GM18526 (cell line): Measurements from ENCODE around the gene IPO9.

Experiments
- POLR2A ChIP-seq: IDR thresholded peaks from 3 replicates; pipeline ENCODE4 v1.6.1; 2011; ENCODE audit not compliant: insufficient read length; ENCODE audit errors: extremely low read depth

Gene IPO9

DNA sequence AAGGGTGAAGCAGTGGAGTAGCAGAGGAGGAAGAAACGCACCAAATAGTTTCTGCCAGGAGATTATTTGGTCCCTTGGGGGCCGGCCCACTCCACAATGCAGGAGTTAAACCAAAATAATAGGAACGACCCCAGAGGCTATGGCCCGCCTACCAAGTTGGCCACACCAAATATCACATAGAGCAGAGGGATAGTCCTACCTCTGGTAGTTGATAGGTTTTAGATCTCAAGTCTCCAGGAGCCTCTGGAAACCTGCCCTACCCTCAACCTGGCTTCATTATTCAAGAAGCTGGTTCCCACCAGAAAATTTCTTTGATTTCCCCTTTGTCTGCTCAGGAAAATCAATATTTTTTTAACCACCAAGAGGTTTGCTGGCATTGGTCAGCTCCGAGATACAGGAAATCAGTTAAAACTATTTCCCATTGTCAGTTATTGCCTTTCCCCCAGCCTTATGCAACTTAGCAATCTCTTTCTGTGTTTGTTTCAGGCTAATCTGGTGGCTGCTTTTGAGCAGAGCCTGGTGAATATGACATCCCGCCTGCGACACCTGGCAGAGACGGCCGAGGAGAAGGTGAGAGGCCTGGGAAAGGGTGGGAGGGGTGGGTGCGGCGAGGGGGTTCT lies 35.5 kb upstream of the IPO9 start:
- TF ChIP-seq POLR2A, result no peak

DNA sequence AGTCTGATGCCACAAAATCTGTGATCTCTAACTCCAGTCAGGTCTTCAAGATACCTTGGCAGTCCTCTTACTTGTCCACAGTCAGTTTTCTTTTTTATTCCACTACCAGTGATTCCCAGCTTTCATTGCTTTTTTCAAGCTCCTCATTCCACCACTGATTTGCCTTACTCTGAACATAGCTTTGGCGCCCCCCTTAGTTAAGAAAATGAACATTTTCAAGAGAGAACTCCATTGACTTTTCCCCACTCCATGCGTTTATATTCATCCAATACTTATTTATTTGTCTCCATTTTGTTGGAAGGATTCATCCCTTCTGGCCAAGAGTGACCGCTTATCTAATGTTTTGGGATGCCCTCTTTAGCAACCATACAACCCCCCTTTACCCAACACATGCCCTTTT lies 33.9 kb upstream of the IPO9 start:
- TF ChIP-seq POLR2A, result no peak

- no peak for TF ChIP-seq POLR2A
Measured at GRCh38 chr1:201800246-201800645, 28.7 kb upstream of the IPO9 start.

DNA sequence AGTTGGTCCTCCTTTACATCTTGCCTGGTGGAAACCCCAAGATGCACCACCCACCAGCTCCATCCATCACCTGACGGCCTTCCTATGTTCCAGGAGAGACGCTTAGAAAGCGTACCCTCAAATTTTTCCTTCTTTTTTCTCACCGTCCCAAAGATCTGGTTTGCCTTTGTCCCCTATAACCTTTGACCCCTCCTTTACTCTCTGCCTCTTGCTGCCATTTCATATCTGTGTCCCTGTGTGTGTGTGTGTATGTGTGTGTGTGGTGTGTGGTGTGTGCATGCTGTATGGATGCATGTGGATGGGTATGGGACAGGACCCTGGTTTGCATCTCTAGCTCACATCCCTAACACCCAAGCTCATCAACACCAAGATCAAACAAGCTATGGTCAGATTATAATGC lies 22.2 kb upstream of the IPO9 start:
- no peak for TF ChIP-seq POLR2A

- TF ChIP-seq POLR2A, result no peak
Measured at GRCh38 chr1:201807958-201808632, 20.9 kb upstream of the IPO9 start.

DNA sequence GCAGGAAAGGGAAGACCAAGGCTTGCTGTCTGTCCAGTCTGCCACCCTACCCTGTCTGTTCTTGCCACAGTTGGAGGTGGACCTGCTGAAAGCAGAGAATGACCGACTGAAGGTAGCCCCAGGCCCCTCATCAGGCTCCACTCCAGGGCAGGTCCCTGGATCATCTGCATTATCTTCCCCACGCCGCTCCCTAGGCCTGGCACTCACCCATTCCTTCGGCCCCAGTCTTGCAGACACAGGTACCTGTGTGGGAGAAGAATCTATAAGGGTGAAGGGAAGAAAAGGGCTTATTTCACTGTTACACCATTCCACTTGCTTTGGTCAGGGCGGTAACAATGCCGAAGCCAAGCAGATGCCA lies 20.3 kb upstream of the IPO9 start:
- no peak for TF ChIP-seq POLR2A

DNA sequence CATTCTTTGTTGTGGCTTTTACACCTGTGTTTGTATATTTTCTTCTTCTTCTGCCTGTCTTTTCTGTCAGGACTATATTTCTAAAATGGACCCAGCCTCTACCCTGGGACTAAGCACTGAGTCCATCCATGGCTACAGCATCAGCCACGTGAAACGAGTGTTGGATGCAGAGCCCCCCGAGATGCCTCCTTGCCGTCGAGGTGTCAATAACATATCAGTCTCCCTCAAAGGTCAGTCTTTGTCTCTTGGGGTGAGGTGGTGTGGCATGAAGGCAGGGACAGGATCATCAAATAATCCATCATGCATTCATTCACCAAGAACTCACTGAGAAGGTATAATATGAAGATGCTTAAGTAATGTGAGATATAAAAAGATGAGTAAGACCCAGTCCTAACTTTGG lies 19.1 kb upstream of the IPO9 start:
- no peak for TF ChIP-seq POLR2A

DNA sequence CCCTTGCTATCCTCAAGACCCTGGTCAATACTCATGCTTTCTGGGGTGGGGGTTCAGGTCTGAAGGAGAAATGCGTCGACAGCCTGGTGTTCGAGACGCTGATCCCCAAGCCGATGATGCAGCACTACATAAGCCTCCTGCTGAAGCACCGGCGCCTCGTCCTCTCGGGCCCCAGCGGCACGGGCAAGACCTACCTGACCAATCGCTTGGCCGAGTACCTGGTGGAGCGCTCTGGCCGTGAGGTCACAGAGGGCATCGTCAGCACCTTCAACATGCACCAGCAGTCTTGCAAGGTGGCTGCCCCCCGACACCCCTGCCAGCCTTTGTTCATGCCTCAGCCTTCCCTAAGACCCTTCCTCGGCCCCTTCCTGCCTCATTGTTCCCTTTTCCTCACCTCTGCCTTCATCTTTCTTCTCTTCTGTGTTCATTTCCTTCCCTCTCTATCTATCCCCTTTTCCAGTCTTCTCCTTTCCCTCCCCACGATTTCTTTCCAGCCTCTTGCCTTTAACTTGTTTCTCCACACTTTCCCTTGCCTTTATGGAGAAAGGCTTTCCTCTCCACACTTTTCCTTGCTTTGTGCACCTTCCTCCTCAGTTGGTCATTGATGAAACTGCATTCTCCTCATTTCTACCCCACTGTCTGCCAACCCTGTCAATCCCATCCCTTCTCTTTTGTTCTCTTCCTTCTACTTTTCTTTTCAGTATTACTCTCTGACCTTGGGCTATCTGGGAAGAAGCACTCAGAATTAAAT lies 18.3 kb upstream of the IPO9 start:
- no peak for TF ChIP-seq POLR2A

DNA sequence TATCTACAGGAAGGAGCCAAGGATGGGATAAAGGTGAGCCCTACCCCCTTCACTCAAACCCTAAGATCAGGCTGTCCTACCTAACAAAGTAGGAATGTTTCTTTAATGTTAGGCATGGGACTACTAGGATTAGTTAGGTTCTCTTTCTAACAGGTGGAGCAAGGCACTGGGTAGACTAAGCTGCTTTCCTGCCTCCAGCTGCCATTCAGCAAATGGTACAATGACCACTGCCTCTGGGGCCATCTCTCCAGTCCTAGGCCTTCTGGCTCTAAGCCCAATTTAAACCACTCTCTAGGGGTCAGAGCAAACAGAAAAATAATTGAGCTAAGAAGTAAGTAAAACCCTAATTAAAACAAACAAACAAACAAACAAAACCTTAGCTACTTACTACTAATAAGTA lies 15.7 kb upstream of the IPO9 start:
- TF ChIP-seq POLR2A, result no peak

DNA sequence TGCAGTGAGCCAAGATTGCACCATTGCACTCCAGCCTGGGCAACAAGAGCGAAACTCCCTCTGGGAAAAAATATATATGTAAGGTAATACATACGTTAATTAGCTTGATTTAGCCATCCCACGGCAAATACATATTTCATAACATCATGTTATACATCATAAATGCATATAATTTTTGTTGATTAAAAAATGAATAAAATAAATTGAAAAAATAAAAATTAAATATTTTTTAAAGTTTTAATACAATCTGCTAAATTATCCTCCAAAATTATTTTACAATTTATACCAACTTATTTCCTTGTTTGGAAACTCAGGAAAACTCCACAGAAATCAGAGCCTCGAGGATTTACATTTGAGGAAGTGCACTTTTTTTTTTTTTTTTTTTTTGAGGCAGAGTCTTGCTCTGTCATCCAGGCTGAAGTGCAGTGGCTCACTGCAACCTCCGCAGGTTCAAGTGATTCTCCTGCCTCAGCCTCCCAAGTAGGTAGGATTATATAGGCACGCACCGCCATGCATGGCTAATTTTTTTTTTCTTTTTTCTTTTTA lies 12.6 kb upstream of the IPO9 start:
- no peak for TF ChIP-seq POLR2A

DNA sequence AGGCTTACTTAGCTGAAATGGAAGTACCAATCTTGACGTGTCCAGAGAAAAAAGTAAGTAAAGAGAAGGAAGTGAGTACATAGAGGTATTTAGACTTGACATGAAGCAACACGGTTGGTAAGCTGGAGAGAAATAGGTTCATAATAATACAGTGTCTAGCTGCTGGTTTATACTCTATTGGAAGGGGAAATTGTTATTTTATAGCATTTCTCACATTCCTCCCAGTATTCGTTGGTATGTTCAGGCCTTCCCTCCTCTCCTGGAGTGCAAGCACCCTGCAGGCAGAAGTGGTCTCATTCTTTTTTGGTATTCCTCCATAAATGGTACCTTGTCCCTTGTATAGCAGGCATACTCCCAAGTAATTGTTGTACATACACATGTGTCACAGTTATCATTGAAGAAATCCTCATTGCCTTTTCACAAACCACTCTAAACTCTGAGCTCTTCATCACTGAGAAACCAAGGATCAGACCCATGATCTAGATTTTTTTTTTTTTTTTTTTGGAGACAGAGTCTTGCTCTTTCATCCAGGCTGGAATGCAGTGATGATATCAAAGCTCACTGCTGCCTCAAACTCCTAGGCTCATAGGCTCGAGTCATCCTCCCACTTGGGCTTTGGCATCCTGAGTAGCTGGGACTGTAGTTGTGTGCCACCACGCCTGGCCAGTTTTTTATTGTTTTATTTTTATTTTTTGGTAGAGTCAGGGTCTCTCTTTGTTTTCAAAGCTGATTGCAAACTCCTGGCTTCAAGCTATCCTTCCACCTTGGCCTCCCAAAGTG lies 9.8 kb upstream of the IPO9 start:
- no peak for TF ChIP-seq POLR2A

- TF ChIP-seq POLR2A, result no peak
Measured at GRCh38 chr1:201820413-201820812, 8.5 kb upstream of the IPO9 start.

DNA sequence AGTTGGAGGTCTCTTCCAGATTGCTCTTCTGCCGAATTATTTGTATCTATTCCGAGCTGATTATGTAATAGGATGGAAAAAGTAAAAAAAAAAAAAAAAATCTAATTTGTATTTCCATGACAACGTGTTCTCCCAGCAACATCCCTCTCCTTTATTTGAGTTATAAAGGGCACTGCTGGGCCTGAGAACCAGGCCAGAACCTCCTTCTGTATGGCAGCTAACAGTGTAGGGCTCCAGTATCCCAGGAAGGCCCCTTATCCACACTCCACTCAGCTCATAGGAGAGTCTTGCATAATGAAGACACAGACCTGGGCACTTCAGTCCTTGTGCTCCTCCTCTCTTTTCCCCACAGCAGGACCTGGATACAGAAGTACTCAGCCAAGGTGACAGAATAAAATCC lies 3.7 kb upstream of the IPO9 start:
- TF ChIP-seq POLR2A, result no peak

GRCh38 chr1:201826830-201827229 lies 2.1 kb upstream of the IPO9 start:
- TF ChIP-seq POLR2A, result no peak

DNA sequence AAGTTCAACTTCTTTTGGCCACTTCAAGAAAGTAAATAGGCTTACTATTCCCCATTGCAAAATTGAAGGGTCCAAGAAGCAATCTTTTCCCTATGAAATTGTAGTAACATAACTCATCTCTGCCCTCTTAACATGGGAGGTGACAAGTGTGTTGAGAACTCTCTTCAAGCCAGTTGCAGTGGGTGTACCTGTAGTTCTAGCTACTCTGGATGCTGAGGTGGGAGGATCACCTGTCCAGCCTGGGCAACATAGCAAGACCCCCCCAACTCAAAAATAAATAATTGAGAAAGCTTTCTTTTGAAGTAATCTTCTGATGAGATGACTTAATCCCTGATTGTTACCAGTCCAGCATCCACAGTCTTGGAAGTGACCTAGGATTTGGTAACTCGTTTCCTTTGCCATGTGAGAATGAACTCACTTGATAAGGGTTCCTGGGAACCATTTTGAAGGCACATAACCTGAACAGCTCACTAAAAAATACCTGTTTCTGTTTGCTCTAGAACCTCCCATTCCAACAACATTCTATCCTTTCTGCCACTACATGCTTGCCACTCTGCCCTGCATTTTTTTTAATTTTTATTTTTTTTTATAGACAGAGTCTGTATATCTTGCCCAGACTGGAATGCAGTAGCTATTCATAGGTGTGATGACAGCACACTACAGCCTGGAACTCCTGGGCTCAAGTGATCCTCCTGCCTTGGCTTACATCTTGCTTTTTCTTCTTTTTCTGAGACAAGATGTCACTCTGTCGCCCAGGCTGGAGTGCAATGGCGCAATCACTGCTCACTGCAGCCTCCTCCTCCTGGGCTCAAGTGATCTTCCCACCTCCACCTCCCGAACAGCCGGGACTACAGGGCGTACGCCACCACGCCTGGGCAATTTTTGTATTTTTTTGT lies 1.4 kb upstream of the IPO9 start:
- TF ChIP-seq POLR2A, result no peak

DNA sequence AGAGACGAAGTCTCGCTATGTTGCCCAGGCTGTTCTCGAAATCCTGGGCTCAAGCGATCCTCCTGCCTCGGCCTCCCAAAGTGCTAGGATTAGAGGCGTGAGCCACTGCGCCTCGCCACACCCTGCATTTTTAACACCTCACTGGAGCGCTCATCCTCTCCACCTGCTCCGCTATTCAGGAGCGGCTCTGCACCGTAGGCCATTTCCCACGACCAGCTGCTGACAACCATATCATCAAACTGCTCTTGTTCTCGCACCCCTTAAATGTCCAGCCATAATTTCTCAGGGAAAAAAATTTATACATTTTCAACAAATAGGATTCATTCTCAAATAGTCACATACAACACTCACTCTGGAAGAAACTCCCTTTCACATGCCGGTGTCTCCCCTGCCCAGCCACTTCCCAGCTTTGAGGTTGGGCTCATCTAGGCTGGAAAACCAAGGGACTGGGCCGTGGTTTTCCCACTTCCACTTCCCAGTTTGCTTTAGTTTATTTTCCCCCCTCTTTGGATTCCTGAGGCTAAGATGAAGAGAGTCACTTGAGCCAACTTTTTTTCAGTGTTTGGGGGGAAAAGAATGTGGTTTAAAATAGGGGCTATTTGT lies 639 bp upstream of the IPO9 start:
- TF ChIP-seq POLR2A, result no peak
